ENCODE measurements around the gene ADPRHL1. TPM values are rescaled to one million over a fixed set of nuclear protein-coding genes. Genes with fewer than 3 reads are reported as not detected.
A peak's percentile ranks its signal among the peaks of the same experiment; 100 is the strongest.

The ADPRHL1 gene
- total RNA-seq, 1 donor from 2014 or later, result 8.4 TPM

DNA sequence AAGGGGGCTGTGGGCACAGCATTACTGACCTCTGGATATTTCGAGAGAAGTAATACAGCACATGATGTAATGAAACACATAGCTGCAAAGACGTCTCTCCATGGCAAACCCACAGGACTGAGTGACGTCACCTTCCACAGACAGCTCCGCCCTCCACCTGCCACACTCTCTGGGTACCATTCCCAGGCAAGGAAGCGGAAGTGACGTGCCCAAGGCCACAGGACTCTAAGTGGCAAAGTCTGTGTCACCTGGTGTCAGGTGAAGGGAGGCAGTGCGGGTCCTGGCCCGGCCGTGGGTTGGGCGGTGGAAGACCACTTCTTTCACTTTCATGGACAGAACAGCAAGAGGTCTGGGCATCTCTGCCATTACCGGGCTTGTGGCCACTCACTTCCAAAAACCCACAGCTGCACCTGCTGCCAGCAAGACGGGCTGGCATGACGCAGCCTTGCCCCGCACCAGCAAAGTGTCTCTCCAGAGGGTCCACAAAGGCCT is 6.8 kb upstream of the ADPRHL1 start:
- H3K4me1 Mint-ChIP-seq (ENCODE audit: low read depth), result peaks cover 9% of the 10 kb centered on the region
- TF ChIP-seq CTCF (IDR thresholded peaks at IDR 0.05), result no peak
- H3K36me3 Mint-ChIP-seq (ENCODE audit: low read depth), result peaks cover 14% of the 10 kb centered on the region
- H3K27me3 Mint-ChIP-seq (ENCODE audit: low read depth), result no peaks in the 10 kb centered on the region
- H3K27ac Mint-ChIP-seq (ENCODE audit: unreplicated experiment), result no peak overlapping the region
- no peak overlapping the region for H3K4me3 Mint-ChIP-seq (ENCODE audit: unreplicated experiment)
- no peak for DNase-seq (ENCODE audit: low spot score)
- no peaks in the 10 kb centered on the region for H3K9me3 Mint-ChIP-seq (ENCODE audit: low read depth)

GRCh38 chr13:113458253-113459065 is 5.2 kb upstream of the ADPRHL1 start:
- Mint-ChIP-seq H3K4me1 (ENCODE audit: low read depth) (peaks cover 9% of the 10 kb centered on the region), H3K27ac (ENCODE audit: unreplicated experiment) (no peak overlapping the region), H3K27me3 (ENCODE audit: low read depth) (no peaks in the 10 kb centered on the region), H3K4me3 (ENCODE audit: unreplicated experiment) (no peak overlapping the region), H3K36me3 (ENCODE audit: low read depth) (peaks cover 16% of the 10 kb centered on the region), H3K9me3 (ENCODE audit: low read depth) (no peaks in the 10 kb centered on the region)
- TF ChIP-seq CTCF (IDR thresholded peaks at IDR 0.05), result peak; percentile 73
- DNase-seq (ENCODE audit: low spot score), result no peak

- Mint-ChIP-seq H3K36me3 (ENCODE audit: low read depth) (peaks cover 18% of the 10 kb centered on the region), H3K27me3 (ENCODE audit: low read depth) (no peaks in the 10 kb centered on the region), H3K9me3 (ENCODE audit: low read depth) (no peaks in the 10 kb centered on the region), H3K4me3 (ENCODE audit: unreplicated experiment) (no peak overlapping the region), H3K4me1 (ENCODE audit: low read depth) (peaks cover 9% of the 10 kb centered on the region), H3K27ac (ENCODE audit: unreplicated experiment) (no peak overlapping the region)
- TF ChIP-seq CTCF (IDR thresholded peaks at IDR 0.05), result no peak
- no peak for DNase-seq (ENCODE audit: low spot score)
Observed at GRCh38 chr13:113457510-113457909, 4.2 kb upstream of the ADPRHL1 start.

GRCh38 chr13:113456116-113456702 is 2.9 kb upstream of the ADPRHL1 start:
- no peak for DNase-seq (ENCODE audit: low spot score)
- peaks cover 18% of the 10 kb centered on the region for H3K36me3 Mint-ChIP-seq (ENCODE audit: low read depth)

More at GRCh38 chr13:113456116-113456702, 2.9 kb upstream of the ADPRHL1 start:
- H3K27ac Mint-ChIP-seq (ENCODE audit: unreplicated experiment), result no peak overlapping the region
- H3K27me3 Mint-ChIP-seq (ENCODE audit: low read depth), result no peaks in the 10 kb centered on the region
- H3K4me1 Mint-ChIP-seq (ENCODE audit: low read depth), result peaks cover 9% of the 10 kb centered on the region
- no peak for TF ChIP-seq CTCF (IDR thresholded peaks at IDR 0.05)
- no peak overlapping the region for H3K4me3 Mint-ChIP-seq (ENCODE audit: unreplicated experiment)
- no peaks in the 10 kb centered on the region for H3K9me3 Mint-ChIP-seq (ENCODE audit: low read depth)

All from chondrocyte (in vitro differentiated cells).